CD4-positive, alpha-beta T cell (primary cell): ENCODE results near the gene IGF1R. TPM values are rescaled to one million over a fixed set of nuclear protein-coding genes. Genes with fewer than 3 reads are reported as not detected.
A peak's percentile ranks its signal among the peaks of the same experiment; 100 is the strongest.

Experiments
- ATAC-seq: fragments of 200-7000 bp; cut with Tn5 transposase; one replicate; pipeline ENCODE4 v1.10.0; 2022; ENCODE audit warnings: mild to moderate bottlenecking; ENCODE audit not compliant: poor library complexity
- CTCF ChIA-PET: fragments of 350-600 bp; sonication (Branson Sonifier 250); formaldehyde crosslinking; loops from one replicate; lab custom pipeline; 2021; ENCODE audit warnings: antibody characterized with exemption, inconsistent platforms; lab: Charles Lee
- POLR2A ChIA-PET: fragments of 350-600 bp; sonication (Branson Sonifier 250); formaldehyde crosslinking; loops from one replicate; lab custom pipeline; 2021; ENCODE audit warnings: antibody characterized with exemption, inconsistent platforms; lab: Charles Lee
- DNase-seq, 14 experiments: peaks; one replicate each; pipeline ENCODE4 v3.0.0-alpha.2; 2013 to 2020; ENCODE audit warnings: mixed read lengths in 2 of 14
- H3K27ac ChIP-seq, 2 donors: one replicate each; pipeline versions ENCODE4 v1.5.1 to v1.7.0; 2013; ENCODE audit warnings: low read length in 2 of 2, low read depth in 1 of 2, mild to moderate bottlenecking in 1 of 2
- H3K27me3 ChIP-seq, 2 experiments: 1 replicate in 1 of 2; 2 replicates in 1 of 2; pipeline versions ENCODE4 v1.6.1 to v1.7.0; 2013; ENCODE audit warnings: low read length in 2 of 2, control low read depth in 1 of 2, mild to moderate bottlenecking in 1 of 2, moderate library complexity in 1 of 2; ENCODE audit not compliant: insufficient read depth in 2 of 2, control insufficient read depth in 1 of 2
- H3K36me3 ChIP-seq: one replicate; pipeline ENCODE4 v1.6.1; 2013; ENCODE audit warnings: low read length, control low read depth; ENCODE audit not compliant: insufficient read depth
- H3K4me1 ChIP-seq: one replicate; pipeline ENCODE4 v1.6.1; 2013; ENCODE audit warnings: low read length, control low read depth; ENCODE audit not compliant: insufficient read depth
- H3K4me3 ChIP-seq: one replicate; pipeline ENCODE4 v1.5.1; 2013; ENCODE audit warnings: mild to moderate bottlenecking, low read length, moderate library complexity
- H3K9me3 ChIP-seq, 2 experiments: 1 replicate in 1 of 2; 2 replicates in 1 of 2; pipeline versions ENCODE4 v1.6.1 to v1.7.0; 2013; ENCODE audit warnings: low read length in 2 of 2, mild to moderate bottlenecking in 2 of 2, control low read depth in 1 of 2, moderate library complexity in 1 of 2; ENCODE audit not compliant: control insufficient read depth in 1 of 2, insufficient read depth in 1 of 2
- H3K27ac Mint-ChIP-seq: one replicate; pipeline ENCODE4 v1.8.0; 2020; ENCODE audit warnings: mixed read lengths
- H3K27me3 Mint-ChIP-seq: one replicate; pipeline ENCODE4 v1.8.0; 2021; ENCODE audit warnings: mixed read lengths
- H3K36me3 Mint-ChIP-seq: one replicate; pipeline ENCODE4 v1.8.0; 2021; ENCODE audit warnings: low read depth, mixed read lengths
- H3K4me1 Mint-ChIP-seq: one replicate; pipeline ENCODE4 v1.8.0; 2021; ENCODE audit warnings: low read depth, mixed read lengths
- H3K4me3 Mint-ChIP-seq: one replicate; pipeline ENCODE4 v1.8.0; 2020; ENCODE audit warnings: mild to moderate bottlenecking, mixed read lengths
- H3K9me3 Mint-ChIP-seq: one replicate; pipeline ENCODE4 v1.8.0; 2020; ENCODE audit warnings: mixed read lengths
- CTCF ChIP-seq: fragments of 200-600 bp; IDR thresholded peaks from one replicate; pipeline ENCODE4 v1.8.0; 2022; ENCODE audit warnings: antibody characterized with exemption, mild to moderate bottlenecking
- intact Hi-C, 2 experiments: fragments of 100-400 bp; cut with DNase I in 1 of 2; cut with micrococcal nuclease in 1 of 2; formaldehyde crosslinking; loops; one replicate each; pipeline versions ENCODE4 v1.15.1 to v1.9.0; 2023 to 2025; cut with DNase I, micrococcal nuclease
- total RNA-seq, 174 experiments: library from RNA in 2 of 174; stranded (reverse) in 2 of 174; gene quantifications; one replicate each; pipeline ENCODE4 v1.2.3 and lab custom pipeline; 2021 to 2026

Gene IGF1R
- total RNA-seq, 2 experiments from 2014 or later, result 39.2 to 40.3 TPM

DNA sequence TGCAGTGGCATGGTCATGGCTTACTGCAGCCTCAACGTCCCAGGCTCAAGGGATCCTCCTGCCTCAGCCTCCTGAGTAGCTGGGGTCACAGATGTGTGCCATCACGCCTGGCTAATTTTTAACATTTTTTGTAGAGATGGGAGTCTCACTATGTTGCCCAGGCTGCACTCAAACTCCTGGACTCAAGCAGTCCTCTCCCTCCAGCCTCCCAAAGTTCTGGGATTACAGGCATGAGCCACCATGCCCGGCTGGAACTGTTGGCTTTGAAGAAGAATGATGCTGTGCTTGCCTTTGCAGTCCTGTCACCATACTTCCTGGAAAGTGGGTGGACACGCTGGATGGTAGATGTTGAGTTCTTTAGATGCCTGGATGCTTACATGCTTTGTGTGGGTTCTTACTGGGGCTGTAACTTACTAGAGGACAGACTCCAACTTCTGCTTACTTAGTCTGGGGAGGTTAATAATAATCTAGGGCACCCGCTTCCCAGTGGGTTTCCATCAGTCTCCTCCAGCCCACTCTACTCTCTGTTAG is 36.7 kb downstream of the IGF1R start:
- H3K4me1 Mint-ChIP-seq, result peaks cover 76% of the 10 kb centered on the region
- no peaks in the 10 kb centered on the region for H3K36me3 ChIP-seq
- ATAC-seq, result no peak

DNA sequence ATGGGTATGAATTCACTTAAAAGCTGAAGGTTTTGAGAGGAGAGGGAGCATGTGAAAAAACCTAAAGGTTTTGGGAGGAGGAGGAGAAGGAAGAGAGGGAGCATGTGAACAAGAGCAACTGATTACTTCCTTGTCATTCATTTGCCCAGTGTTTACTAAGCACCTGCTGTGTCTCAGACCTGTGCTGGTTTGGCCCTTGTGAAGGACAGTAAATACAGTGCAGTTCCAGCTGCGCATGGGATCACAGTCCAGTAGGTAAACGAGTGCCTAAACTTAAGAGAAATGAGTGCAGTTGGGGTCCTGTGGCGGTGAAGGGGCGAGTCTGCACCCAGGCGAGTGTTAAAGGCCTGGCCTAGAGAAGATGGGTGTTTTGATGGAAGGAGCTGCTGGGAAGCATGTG is 38.6 kb downstream of the IGF1R start:
- Mint-ChIP-seq H3K27ac (peak overlapping the region; percentile 24), H3K36me3 (no peaks in the 10 kb centered on the region), H3K4me1 (peaks cover 65% of the 10 kb centered on the region), H3K27me3 (no peaks in the 10 kb centered on the region), H3K4me3 (no peak overlapping the region), H3K9me3 (no peaks in the 10 kb centered on the region)
- no peak for ATAC-seq
- H3K4me3 ChIP-seq, result no peak overlapping the region
- no peaks in the 10 kb centered on the region for H3K9me3 ChIP-seq
- POLR2A ChIA-PET, result interaction anchor here (0.9 kb wide), 1 partner anchor 36 kb away, joined by 3 read pairs; no protein-coding TSS in a partner anchor
- peaks cover 11% of the 10 kb centered on the region for H3K4me1 ChIP-seq
- CTCF ChIA-PET, result no interaction called here
- H3K27me3 ChIP-seq, result no peaks in the 10 kb centered on the region
- intact Hi-C loops, result no loop called here
- no peak overlapping the region for H3K27ac ChIP-seq
- no peaks in the 10 kb centered on the region for H3K36me3 ChIP-seq
- no peak for DNase-seq
- TF ChIP-seq CTCF, result no peak

More for the DNA sequence above, 36.7 kb downstream of the IGF1R start:
- DNase-seq, result no peak
- H3K27ac Mint-ChIP-seq, result no peak overlapping the region
- Histone ChIP-seq H3K4me1 (peaks cover 16% of the 10 kb centered on the region), H3K9me3 (no peaks in the 10 kb centered on the region), H3K27me3 (no peaks in the 10 kb centered on the region), H3K27ac (no peak overlapping the region), H3K4me3 (no peak overlapping the region)
- no peak for TF ChIP-seq CTCF
- ChIA-PET CTCF (no interaction called here), POLR2A (no interaction called here)
- intact Hi-C loops, result no loop called here
- no peaks in the 10 kb centered on the region for H3K27me3 Mint-ChIP-seq
- H3K9me3 Mint-ChIP-seq, result no peaks in the 10 kb centered on the region
- H3K4me3 Mint-ChIP-seq, result no peak overlapping the region
- H3K36me3 Mint-ChIP-seq, result no peaks in the 10 kb centered on the region

- DNase-seq (no peak), ATAC-seq (no peak)
- no peak overlapping the region for H3K4me3 Mint-ChIP-seq
- POLR2A ChIA-PET, result no interaction called here
- Histone ChIP-seq H3K36me3 (no peaks in the 10 kb centered on the region), H3K27me3 (no peaks in the 10 kb centered on the region), H3K4me3 (no peak overlapping the region), H3K27ac (no peak overlapping the region), H3K4me1 (peaks cover 18% of the 10 kb centered on the region), H3K9me3 (no peaks in the 10 kb centered on the region)
- intact Hi-C loops, result no loop called here
- no peak overlapping the region for H3K27ac Mint-ChIP-seq
- H3K36me3 Mint-ChIP-seq, result no peaks in the 10 kb centered on the region
- no peak for TF ChIP-seq CTCF
- CTCF ChIA-PET, result no interaction called here
- H3K9me3 Mint-ChIP-seq, result no peaks in the 10 kb centered on the region
- H3K4me1 Mint-ChIP-seq, result peaks cover 66% of the 10 kb centered on the region
- H3K27me3 Mint-ChIP-seq, result no peaks in the 10 kb centered on the region
Measured at GRCh38 chr15:98689431-98689861, 41.1 kb downstream of the IGF1R start.
